Glutamatergic neuron (in vitro differentiated cells): ENCODE measurements around the gene FREM3. TPM values are rescaled to one million over a fixed set of nuclear protein-coding genes. Genes with fewer than 3 reads are reported as not detected.

ENCODE experiments used
- DNase-seq: peaks from one replicate; pipeline ENCODE4 v3.0.0; 2022
- H3K27ac Mint-ChIP-seq: one replicate; pipeline ENCODE4 v1.8.0; 2020; ENCODE audit warnings: mild to moderate bottlenecking, mixed read lengths, inconsistent platforms; ENCODE audit not compliant: unreplicated experiment
- H3K27me3 Mint-ChIP-seq: one replicate; pipeline ENCODE4 v1.8.0; 2020; ENCODE audit warnings: mild to moderate bottlenecking, moderate library complexity, mixed read lengths, inconsistent platforms; ENCODE audit not compliant: unreplicated experiment
- H3K36me3 Mint-ChIP-seq: one replicate; pipeline ENCODE4 v1.8.0; 2020; ENCODE audit warnings: mild to moderate bottlenecking, mixed read lengths, inconsistent platforms; ENCODE audit not compliant: unreplicated experiment
- H3K4me1 Mint-ChIP-seq: one replicate; pipeline ENCODE4 v1.8.0; 2020; ENCODE audit warnings: mild to moderate bottlenecking, low read depth, mixed read lengths, inconsistent platforms; ENCODE audit not compliant: unreplicated experiment
- H3K4me3 Mint-ChIP-seq: one replicate; pipeline ENCODE4 v1.8.0; 2020; ENCODE audit warnings: mild to moderate bottlenecking, mixed read lengths, inconsistent platforms; ENCODE audit not compliant: unreplicated experiment
- H3K9me3 Mint-ChIP-seq: one replicate; pipeline ENCODE4 v1.8.0; 2020; ENCODE audit warnings: mild to moderate bottlenecking, moderate library complexity, mixed read lengths, inconsistent platforms; ENCODE audit not compliant: unreplicated experiment
- CTCF ChIP-seq: fragments of 200-600 bp; sonication (generic); IDR thresholded peaks from one replicate; pipeline ENCODE4 v1.5.0; 2021; ENCODE audit not compliant: partially characterized antibody, unreplicated experiment
- total RNA-seq: library from RNA; stranded (reverse); fragmentation: NEBNext Ultra II Directional; extraction: Animal tissue kit (Norgen Biotek cat#: 25700); gene quantifications from one replicate; pipeline ENCODE4 v1.2.1, GENCODE V29; 2021; ENCODE audit not compliant: unreplicated experiment

Gene FREM3
- total RNA-seq, 1 donor from 2014 or later, result not detected

GRCh38 chr4:143713955-143714625, 13.6 kb upstream of the FREM3 start:
- Mint-ChIP-seq H3K27me3 (peaks cover 9% of the 10 kb centered on the region), H3K36me3 (no peaks in the 10 kb centered on the region), H3K27ac (peak overlapping the region; percentile 45), H3K9me3 (peaks cover 10% of the 10 kb centered on the region), H3K4me3 (no peak overlapping the region), H3K4me1 (peaks cover 27% of the 10 kb centered on the region)
- DNase-seq, result no peak
- TF ChIP-seq CTCF, result no peak

- H3K4me3 Mint-ChIP-seq, result no peak overlapping the region
- H3K4me1 Mint-ChIP-seq, result peaks cover 27% of the 10 kb centered on the region
- peaks cover 9% of the 10 kb centered on the region for H3K27me3 Mint-ChIP-seq
- H3K27ac Mint-ChIP-seq, result peak overlapping the region; percentile 9
- no peak for DNase-seq
- peaks cover 10% of the 10 kb centered on the region for H3K9me3 Mint-ChIP-seq
- TF ChIP-seq CTCF, result no peak
- H3K36me3 Mint-ChIP-seq, result no peaks in the 10 kb centered on the region
Observed at GRCh38 chr4:143713553-143713952, 13.1 kb upstream of the FREM3 start.

- H3K9me3 Mint-ChIP-seq, result peaks cover 16% of the 10 kb centered on the region
- no peak for TF ChIP-seq CTCF
- peaks cover 9% of the 10 kb centered on the region for H3K27me3 Mint-ChIP-seq
Observed at GRCh38 chr4:143712155-143712550, 11.7 kb upstream of the FREM3 start.

GRCh38 chr4:143711543-143712154, 11.2 kb upstream of the FREM3 start:
- H3K27ac Mint-ChIP-seq, result peak overlapping the region; percentile 98
- peaks cover 9% of the 10 kb centered on the region for H3K27me3 Mint-ChIP-seq
- peaks cover 27% of the 10 kb centered on the region for H3K4me1 Mint-ChIP-seq
- peak overlapping the region; percentile 63 for H3K4me3 Mint-ChIP-seq
- peak; percentile 52 for DNase-seq
- TF ChIP-seq CTCF, result no peak
- peaks cover 16% of the 10 kb centered on the region for H3K9me3 Mint-ChIP-seq
- H3K36me3 Mint-ChIP-seq, result no peaks in the 10 kb centered on the region

More at GRCh38 chr4:143712155-143712550, 11.7 kb upstream of the FREM3 start:
- Mint-ChIP-seq H3K4me3 (no peak overlapping the region), H3K27ac (peak overlapping the region; percentile 98), H3K36me3 (no peaks in the 10 kb centered on the region), H3K4me1 (peaks cover 27% of the 10 kb centered on the region)
- no peak for DNase-seq

- no peak overlapping the region for H3K27ac Mint-ChIP-seq
- H3K4me1 Mint-ChIP-seq, result no peaks in the 10 kb centered on the region
- TF ChIP-seq CTCF, result no peak
- no peak for DNase-seq
- peaks cover 8% of the 10 kb centered on the region for H3K36me3 Mint-ChIP-seq
- peaks cover 15% of the 10 kb centered on the region for H3K27me3 Mint-ChIP-seq
- peaks cover 2% of the 10 kb centered on the region for H3K9me3 Mint-ChIP-seq
- H3K4me3 Mint-ChIP-seq, result peak overlapping the region; percentile 86
Observed at GRCh38 chr4:143701365-143701764, 890 bp upstream of the FREM3 start.
